Liver (tissue), 9 donors: ENCODE data around the gene DISC1. TPM values are rescaled to one million over a fixed set of nuclear protein-coding genes. Genes with fewer than 3 reads are reported as not detected.

Source experiments
- DNase-seq: peaks from one replicate; pipeline ENCODE4 v3.0.0-alpha.2; 2017; ENCODE audit warnings: low spot score
- H3K27ac ChIP-seq, 2 donors: one replicate each; pipeline ENCODE4 v1.7.0; 2013; ENCODE audit warnings: inconsistent platforms in 2 of 2, low read length in 2 of 2, control low read depth in 1 of 2, low read depth in 1 of 2, mild to moderate bottlenecking in 1 of 2
- H3K27me3 ChIP-seq, 4 donors: one replicate each; pipeline versions ENCODE4 v1.6.1 to v1.7.0; 2013; ENCODE audit warnings: low read length in 3 of 4, inconsistent platforms in 1 of 4, mild to moderate bottlenecking in 1 of 4, moderate library complexity in 1 of 4; ENCODE audit not compliant: control insufficient read depth in 4 of 4, insufficient read depth in 4 of 4
- H3K36me3 ChIP-seq, 4 donors: one replicate each; pipeline versions ENCODE4 v1.6.1 to v1.7.0; 2013; ENCODE audit warnings: low read length in 3 of 4, mild to moderate bottlenecking in 3 of 4, low read depth in 1 of 4, moderate library complexity in 1 of 4; ENCODE audit not compliant: control insufficient read depth in 4 of 4, insufficient read depth in 3 of 4
- H3K4me1 ChIP-seq, 4 donors: one replicate each; pipeline versions ENCODE4 v1.6.1 to v1.7.0; 2013; ENCODE audit warnings: low read length in 3 of 4, mild to moderate bottlenecking in 3 of 4, moderate library complexity in 1 of 4; ENCODE audit not compliant: control insufficient read depth in 4 of 4, insufficient read depth in 4 of 4
- H3K4me3 ChIP-seq, 3 donors: one replicate each; pipeline versions ENCODE4 v1.6.1 to v1.7.0; 2013; ENCODE audit warnings: low read length in 3 of 3, control low read depth in 1 of 3, low read depth in 1 of 3, mild to moderate bottlenecking in 1 of 3
- H3K9ac ChIP-seq, 2 donors: one replicate each; pipeline ENCODE4 v1.7.0; 2013; ENCODE audit warnings: low read length in 2 of 2, mild to moderate bottlenecking in 2 of 2, moderate library complexity in 2 of 2, control low read depth in 1 of 2, low read depth in 1 of 2
- H3K9me3 ChIP-seq, 4 donors: one replicate each; pipeline versions ENCODE4 v1.6.1 to v1.7.0; 2013; ENCODE audit warnings: low read length in 3 of 4; ENCODE audit not compliant: control insufficient read depth in 4 of 4
- CTCF ChIP-seq: fragments of 150-350 bp; IDR thresholded peaks from 2 replicates; pipeline ENCODE4 v1.5.1; 2017; ENCODE audit warnings: improper control_type of control experiment, low read depth, low read length; ENCODE audit not compliant: missing input control
- EGR1 ChIP-seq, 2 donors: IDR thresholded peaks; 2 replicates each; pipeline ENCODE4 v1.6.1; 2016 to 2018; ENCODE audit warnings: antibody characterized with exemption in 2 of 2, low read depth in 2 of 2
- FOXA1 ChIP-seq: IDR thresholded peaks from 2 replicates; pipeline ENCODE4 v1.6.1; 2016; ENCODE audit warnings: antibody characterized with exemption
- FOXA2 ChIP-seq: IDR thresholded peaks from 2 replicates; pipeline ENCODE4 v1.6.1; 2016; ENCODE audit warnings: antibody characterized with exemption
- GABPA ChIP-seq, 2 donors: IDR thresholded peaks in 1 of 2; conservative IDR thresholded peaks in 1 of 2; 2 replicates each; pipeline ENCODE4 v1.6.1; 2016; ENCODE audit warnings: antibody characterized with exemption in 2 of 2, mild to moderate bottlenecking in 1 of 2, moderate library complexity in 1 of 2
- HNF4A ChIP-seq, 2 donors: conservative IDR thresholded peaks; 2 replicates each; pipeline ENCODE4 v1.6.1; 2016; ENCODE audit warnings: antibody characterized with exemption in 2 of 2, mild to moderate bottlenecking in 2 of 2
- HNF4G ChIP-seq: IDR thresholded peaks from 2 replicates; pipeline ENCODE4 v1.6.1; 2016; ENCODE audit warnings: antibody characterized with exemption
- JUND ChIP-seq, 2 donors: IDR thresholded peaks; 2 replicates each; pipeline ENCODE4 v1.6.1; 2016; ENCODE audit warnings: antibody characterized with exemption in 2 of 2
- NR2F2 ChIP-seq: IDR thresholded peaks from 2 replicates; pipeline ENCODE4 v1.6.1; 2016; ENCODE audit warnings: antibody characterized with exemption
- RAD21 ChIP-seq, 2 donors: IDR thresholded peaks; 2 replicates each; pipeline ENCODE4 v1.6.1; 2016; ENCODE audit warnings: antibody characterized with exemption in 2 of 2, mild to moderate bottlenecking in 2 of 2
- REST ChIP-seq: IDR thresholded peaks from 2 replicates; pipeline ENCODE4 v1.6.1; 2016; ENCODE audit warnings: antibody characterized with exemption, mild to moderate bottlenecking
- RXRA ChIP-seq, 2 donors: IDR thresholded peaks; 2 replicates each; pipeline ENCODE4 v1.6.1; 2017 to 2018; ENCODE audit warnings: antibody characterized with exemption in 2 of 2, mild to moderate bottlenecking in 1 of 2
- SP1 ChIP-seq: IDR thresholded peaks from 2 replicates; pipeline ENCODE4 v1.6.1; 2018; ENCODE audit warnings: antibody characterized with exemption, mild to moderate bottlenecking
- TAF1 ChIP-seq: conservative IDR thresholded peaks from 2 replicates; pipeline ENCODE4 v1.6.1; 2016; ENCODE audit warnings: antibody characterized with exemption, mild to moderate bottlenecking
- YY1 ChIP-seq: IDR thresholded peaks from 2 replicates; pipeline ENCODE4 v1.6.1; 2016; ENCODE audit warnings: antibody characterized with exemption, mild to moderate bottlenecking
- ZBTB33 ChIP-seq: IDR thresholded peaks from 2 replicates; pipeline ENCODE4 v1.6.1; 2016; ENCODE audit warnings: antibody characterized with exemption
- WGBS: extraction: QIAGEN DNeasy Blood & Tissue Kit; methylation state at CpG from one replicate; pipeline ENCODE4 v1.1.7; 2013; 5-methylcytosine and 5-hydroxymethylcytosine counted together
- polyA plus RNA-seq, 2 donors: library from polyadenylated mRNA; stranded (reverse) in 1 of 2; unstranded in 1 of 2; fragments of 200-250 nt in 1 of 2; fragments of >200 nt in 1 of 2; fragmentation: Nextera tagmentation in 1 of 2; extraction: Ambion mirVana in 1 of 2; gene quantifications; one replicate each; pipeline versions ENCODE4 v1.2.1 to v1.2.3, GENCODE V29; 2013 to 2015
- total RNA-seq, 2 donors: library from RNA; depleted of rRNA; stranded (reverse); fragments of >200 nt; gene quantifications; one replicate each; pipeline ENCODE4 v1.2.3, GENCODE V29; 2014
- donor health status: healthy.
- donor health status: healthy.
- donor health status: healthy.
- donor health status: healthy.
- donor health status: healthy.

Gene DISC1
- total and polyA plus RNA-seq, 4 donors, result 0.45 to 6.3 (median 2.3) TPM

GRCh38 chr1:231702331-231702730 lies 75.7 kb downstream of the DISC1 start:
- no peak for TF ChIP-seq RAD21 (IDR thresholded peaks at IDR 0.05)
- no peak overlapping the region for H3K4me3 ChIP-seq
- 72% methylated on average over 1 of the region's 1 CpG for WGBS
- no peak for DNase-seq
- H3K36me3 ChIP-seq, result peaks cover 0 to 4% (median 0%) of the 10 kb centered on the region in 4 donors
- no peak overlapping the region for H3K27ac ChIP-seq
- no peaks in the 10 kb centered on the region for H3K27me3 ChIP-seq
- no peak overlapping the region for H3K9ac ChIP-seq
- no peaks in the 10 kb centered on the region for H3K9me3 ChIP-seq
- H3K4me1 ChIP-seq, result peaks cover 0 to 2% (median under 1%) of the 10 kb centered on the region in 4 donors

GRCh38 chr1:231702804-231703203 lies 76.2 kb downstream of the DISC1 start:
- Histone ChIP-seq H3K9ac (no peak overlapping the region), H3K9me3 (no peaks in the 10 kb centered on the region), H3K36me3 (peaks cover 0 to 4% (median 0%) of the 10 kb centered on the region in 4 donors), H3K4me1 (peaks cover 0 to 2% (median under 1%) of the 10 kb centered on the region in 4 donors), H3K27me3 (no peaks in the 10 kb centered on the region), H3K4me3 (no peak overlapping the region), H3K27ac (no peak overlapping the region)
- no peak for DNase-seq
- no peak for TF ChIP-seq RAD21 (IDR thresholded peaks at IDR 0.05)
- no peak for TF ChIP-seq GABPA (IDR thresholded peaks at IDR 0.05 in 1 of 2, conservative IDR thresholded peaks at IDR 0.05 in 1 of 2)
- no peak for TF ChIP-seq CTCF
- no peak for TF ChIP-seq HNF4G
- no peak for TF ChIP-seq ZBTB33
- no peak for TF ChIP-seq NR2F2
- WGBS, result 93% methylated on average over 1 of the region's 1 CpG

- Histone ChIP-seq H3K4me1 (peaks cover 0 to 2% (median under 1%) of the 10 kb centered on the region in 4 donors), H3K9ac (no peak overlapping the region), H3K27me3 (no peaks in the 10 kb centered on the region), H3K9me3 (no peaks in the 10 kb centered on the region), H3K27ac (no peak overlapping the region), H3K36me3 (peaks cover 0 to 4% (median 0%) of the 10 kb centered on the region in 4 donors), H3K4me3 (no peak overlapping the region)
- DNase-seq, result no peak
- WGBS, result 70% methylated on average over 6 of the region's 6 CpGs
- TF ChIP-seq FOXA2 (no peak), EGR1 (IDR thresholded peaks at IDR 0.05; ENCODE audit: low read depth in 2 of 2) (no peak), YY1 (no peak), REST (no peak), CTCF (no peak), RXRA (IDR thresholded peaks at IDR 0.05) (no peak), SP1 (no peak), JUND (IDR thresholded peaks at IDR 0.05) (no peak), HNF4A (conservative IDR thresholded peaks at IDR 0.05) (no peak), FOXA1 (no peak), RAD21 (IDR thresholded peaks at IDR 0.05) (no peak), GABPA (IDR thresholded peaks at IDR 0.05 in 1 of 2, conservative IDR thresholded peaks at IDR 0.05 in 1 of 2) (no peak), TAF1 (no peak)
Measured at GRCh38 chr1:231705806-231706760, 79.5 kb downstream of the DISC1 start.
